ENCODE data around the gene ZNF497. TPM values are rescaled to one million over a fixed set of nuclear protein-coding genes. Genes with fewer than 3 reads are reported as not detected.

ZNF497 gene
- total and polyA plus RNA-seq, 10 of the 15 experiments (the other 5 are each of a cell fraction or from before 2014, with no cell fraction given): 0.09 to 0.82 (median 0.28) TPM

- CTCF ChIA-PET: interaction anchor here (0.6 kb wide), 1 partner anchor 79 kb away, joined by 3 read pairs; no protein-coding TSS in a partner anchor
- SMC1A ChIA-PET (ENCODE audit: uncharacterized antibody, unreplicated experiment): no interaction called here
- Histone ChIP-seq H3K4me2 (ENCODE audit: control insufficient read depth, insufficient read depth) (no peak overlapping the region), H3K9me3 (replicated peaks; ENCODE audit: control insufficient read depth, insufficient read depth, low read length) (no peaks in the 10 kb centered on the region), H2AFZ (ENCODE audit: control insufficient read depth, low read depth, low read length) (no peak overlapping the region), H3K4me1 (ENCODE audit: control insufficient read depth, insufficient read depth, low read length) (peaks cover 24% of the 10 kb centered on the region), H3K79me2 (ENCODE audit: control insufficient read depth, insufficient read depth, low read length) (peaks cover 24% of the 10 kb centered on the region), H4K20me1 (ENCODE audit: control insufficient read depth, insufficient read depth) (no peaks in the 10 kb centered on the region), H3K9ac (ENCODE audit: control insufficient read depth, insufficient read depth, low read length) (no peak overlapping the region; the same call in 1 of the 2 replicates), H3K27me3 (replicated peaks in 1 of 2; ENCODE audit: control insufficient read depth in 2 of 2, insufficient read depth in 2 of 2, low read length in 1 of 2) (no peaks in the 10 kb centered on the region), H3K4me3 (no peak overlapping the region), H3K27ac (ENCODE audit: control insufficient read depth, insufficient read depth) (no peak overlapping the region), H3K36me3 (ENCODE audit: control insufficient read depth in 2 of 2, insufficient read depth in 2 of 2, low read length in 1 of 2) (no peaks in the 10 kb centered on the region; a peak in 1 of 4 replicates)
- FAIRE-seq (no peak), ATAC-seq (no peak), DNase-seq (ENCODE audit: low read depth, low spot score) (no peak)
- 96% methylated on average over 6 of the region's 6 CpGs for WGBS (ENCODE audit: insufficient coverage, insufficient replicate concordance, low lambda C conversion rate, missing lambda C conversion rate)
- no TSS peak for BruUV-seq (replicated peaks)
- RAD21 ChIA-PET (ENCODE audit: unreplicated experiment): interaction anchor here (2.1 kb wide), 1 partner anchor 20 kb away, joined by 11 read pairs; the partner anchor contains the start of gene ZNF497
- no peak for TF ChIP-seq LARP7 (IDR thresholded peaks at IDR 0.05)
- no peak for TF ChIP-seq NKRF (conservative IDR thresholded peaks at IDR 0.05)
- intact Hi-C loops (cut with micrococcal nuclease; ENCODE audit: unreplicated experiment): no loop called here
- POLR2A ChIA-PET: interaction anchor here (0.6 to 2.1 kb wide), 3 partner anchors 8 to 105 kb away, joined by 3 to 13 read pairs (median 3); partner anchors contain the start of gene ZNF497
- in situ Hi-C loops (cut with MboI): no loop called here
Measured at GRCh38 chr19:58382997-58383603, 20.5 kb upstream of the ZNF497 start.

Measured in GM12878 (cell line).